Measurements from ENCODE around the gene GADD45GIP1.
A peak's percentile ranks its signal among the peaks of the same experiment; 100 is the strongest.

The GADD45GIP1 gene

DNA sequence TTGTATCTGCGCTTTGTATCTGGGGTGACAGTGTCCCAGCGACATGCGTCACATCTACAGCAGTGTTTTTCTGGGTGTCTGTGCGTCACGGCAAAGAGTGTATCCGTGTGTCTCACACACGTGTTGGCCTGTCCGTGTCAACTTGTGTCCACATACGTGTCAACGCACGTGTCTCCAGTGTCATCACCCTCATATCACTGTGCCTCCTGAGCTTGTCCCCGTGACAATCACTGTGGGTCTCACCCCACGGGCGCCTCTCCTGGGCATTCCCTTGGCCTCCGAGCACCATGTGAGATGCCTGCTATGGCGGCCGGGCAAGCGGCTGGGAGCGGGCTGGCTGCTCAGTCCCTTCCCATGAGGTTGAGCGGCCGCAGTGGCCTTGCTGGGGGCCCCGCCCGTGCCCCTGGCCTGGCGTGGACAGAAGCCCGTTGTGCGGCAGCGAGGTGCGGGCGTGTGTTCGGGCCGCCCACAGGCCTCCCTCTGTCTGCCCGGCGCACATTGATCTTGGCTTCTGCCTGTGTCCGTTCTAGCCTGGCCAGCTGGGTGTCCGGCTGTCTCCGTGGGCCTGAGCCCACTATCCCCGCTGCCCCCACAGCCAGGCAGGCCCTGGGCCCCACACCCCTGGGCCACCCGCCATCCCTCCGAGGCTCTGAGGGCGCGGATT lies 44.6 kb upstream of the GADD45GIP1 start:
- TF ChIP-seq, protein P1, sequence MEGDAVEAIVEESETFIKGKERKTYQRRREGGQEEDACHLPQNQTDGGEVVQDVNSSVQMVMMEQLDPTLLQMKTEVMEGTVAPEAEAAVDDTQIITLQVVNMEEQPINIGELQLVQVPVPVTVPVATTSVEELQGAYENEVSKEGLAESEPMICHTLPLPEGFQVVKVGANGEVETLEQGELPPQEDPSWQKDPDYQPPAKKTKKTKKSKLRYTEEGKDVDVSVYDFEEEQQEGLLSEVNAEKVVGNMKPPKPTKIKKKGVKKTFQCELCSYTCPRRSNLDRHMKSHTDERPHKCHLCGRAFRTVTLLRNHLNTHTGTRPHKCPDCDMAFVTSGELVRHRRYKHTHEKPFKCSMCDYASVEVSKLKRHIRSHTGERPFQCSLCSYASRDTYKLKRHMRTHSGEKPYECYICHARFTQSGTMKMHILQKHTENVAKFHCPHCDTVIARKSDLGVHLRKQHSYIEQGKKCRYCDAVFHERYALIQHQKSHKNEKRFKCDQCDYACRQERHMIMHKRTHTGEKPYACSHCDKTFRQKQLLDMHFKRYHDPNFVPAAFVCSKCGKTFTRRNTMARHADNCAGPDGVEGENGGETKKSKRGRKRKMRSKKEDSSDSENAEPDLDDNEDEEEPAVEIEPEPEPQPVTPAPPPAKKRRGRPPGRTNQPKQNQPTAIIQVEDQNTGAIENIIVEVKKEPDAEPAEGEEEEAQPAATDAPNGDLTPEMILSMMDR (conservative IDR thresholded peaks at IDR 0.05; ENCODE audit: low read depth, low read length) = no peak
- no peak overlapping the region for H3K4me3 ChIP-seq (ENCODE audit: low read length)
- DNase-seq (ENCODE audit: low read depth) = no peak

DNA sequence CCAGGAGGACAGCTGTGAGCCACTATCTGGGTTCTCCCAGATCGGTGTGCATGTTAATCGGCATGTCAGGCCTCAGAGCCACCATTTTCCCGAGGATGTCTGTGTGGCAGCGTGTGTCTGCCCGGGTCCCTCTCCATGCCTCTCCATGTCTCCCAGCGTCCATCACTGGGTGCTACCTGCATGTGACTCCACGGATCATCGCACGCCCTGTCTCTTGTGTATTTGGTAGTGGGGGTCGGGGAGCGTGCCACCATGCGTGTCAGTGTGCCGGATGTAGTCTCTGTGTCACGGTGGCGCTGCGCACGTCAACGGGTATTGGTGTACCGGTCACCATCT lies 44.1 kb upstream of the GADD45GIP1 start:
- TF ChIP-seq, protein P1 (conservative IDR thresholded peaks at IDR 0.05; ENCODE audit: low read depth, low read length) = no peak

DNA sequence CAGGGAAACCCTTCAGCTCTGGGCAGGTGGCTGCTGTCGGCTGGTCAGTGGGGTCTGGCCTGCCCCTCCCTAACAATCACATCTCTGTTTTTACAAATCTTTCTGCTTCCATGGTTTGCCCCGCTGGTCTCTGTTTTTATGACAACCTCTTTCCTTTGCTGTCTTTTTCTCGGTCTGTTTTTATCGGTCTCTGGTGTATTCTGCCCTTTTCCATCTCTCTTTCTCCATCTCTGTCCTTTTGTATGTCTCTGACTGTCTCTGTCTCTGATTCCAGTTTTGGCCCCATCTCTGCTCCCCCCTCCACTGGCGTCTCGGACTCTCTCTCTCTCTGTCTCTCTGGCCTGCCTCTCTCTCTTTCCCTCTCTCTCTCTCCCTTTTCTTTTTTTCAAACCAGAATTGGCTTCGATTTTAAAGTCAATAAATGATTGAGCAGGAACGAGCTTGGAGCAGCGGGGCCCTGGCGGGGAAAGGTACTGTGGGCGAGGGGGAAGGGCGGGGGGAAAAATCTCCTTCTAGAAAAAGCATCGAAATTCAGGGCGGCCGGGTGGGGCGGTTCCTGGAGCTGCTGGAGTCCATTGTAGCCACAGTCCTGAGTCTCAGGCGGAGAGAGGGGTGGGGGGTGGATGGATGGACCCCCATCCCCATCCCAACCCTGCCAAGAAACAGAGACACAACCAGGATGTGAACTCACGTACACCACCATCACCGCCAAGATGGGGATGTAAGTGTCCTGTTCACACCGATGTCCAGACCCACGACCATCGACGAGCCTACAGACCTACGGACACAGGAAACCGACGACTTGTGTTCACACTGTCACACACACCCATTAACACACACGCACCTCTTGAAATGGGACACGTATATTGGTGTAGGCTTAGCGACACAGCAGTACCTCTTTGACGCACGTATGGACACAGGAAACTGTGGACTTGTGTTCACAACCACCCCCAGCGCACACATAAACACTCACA lies 41.2 kb upstream of the GADD45GIP1 start:
- TF ChIP-seq, protein P1 (conservative IDR thresholded peaks at IDR 0.05; ENCODE audit: low read depth, low read length) = no peak
- DNase-seq (ENCODE audit: low read depth) = no peak
- H3K4me3 ChIP-seq (ENCODE audit: low read length) = no peak overlapping the region

More for the DNA sequence above, 44.1 kb upstream of the GADD45GIP1 start:
- no peak for DNase-seq (ENCODE audit: low read depth)
- no peak overlapping the region for H3K4me3 ChIP-seq (ENCODE audit: low read length)

DNA sequence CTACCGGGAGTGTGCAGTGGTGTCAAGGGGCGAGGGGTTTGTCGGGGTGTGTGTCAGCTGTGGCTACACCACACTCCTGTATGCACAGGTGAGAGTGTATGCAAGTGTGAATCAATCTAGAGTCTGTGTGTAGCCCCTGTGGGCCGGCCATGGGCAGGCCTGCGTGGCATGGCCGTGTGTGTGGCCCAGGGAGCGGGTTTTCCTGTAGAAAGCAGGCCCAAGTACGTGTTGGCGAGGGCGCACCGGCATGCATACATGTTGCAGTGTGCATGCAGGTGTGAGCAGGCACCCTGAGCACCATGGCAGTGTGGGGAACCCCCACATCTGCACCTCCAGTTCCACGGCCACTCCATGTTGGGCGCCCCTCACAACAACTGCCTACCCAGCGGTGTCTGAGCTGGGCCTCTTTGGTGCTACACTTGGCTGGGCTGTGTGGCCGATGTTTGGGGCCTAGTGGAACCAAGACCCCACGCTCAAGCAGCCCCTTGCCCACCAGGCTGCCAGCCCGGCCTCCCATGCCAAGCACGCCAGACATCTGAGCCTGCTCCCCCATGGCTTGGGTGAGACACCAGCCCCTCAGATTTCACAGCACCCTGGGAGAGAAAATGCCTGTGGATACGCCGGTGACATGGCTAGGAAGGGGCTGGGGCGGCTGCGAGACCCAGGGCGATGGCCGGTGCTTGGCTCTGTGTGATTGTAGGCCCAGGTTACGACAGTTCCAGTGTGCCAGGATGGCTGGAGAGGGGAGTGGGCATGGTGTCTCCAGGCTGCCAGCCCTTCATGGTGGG lies 40.4 kb upstream of the GADD45GIP1 start:
- TF ChIP-seq, protein P1 (conservative IDR thresholded peaks at IDR 0.05; ENCODE audit: low read depth, low read length) = no peak
- DNase-seq (ENCODE audit: low read depth) = no peak
- H3K4me3 ChIP-seq (ENCODE audit: low read length) = peak overlapping the region; percentile 71

DNA sequence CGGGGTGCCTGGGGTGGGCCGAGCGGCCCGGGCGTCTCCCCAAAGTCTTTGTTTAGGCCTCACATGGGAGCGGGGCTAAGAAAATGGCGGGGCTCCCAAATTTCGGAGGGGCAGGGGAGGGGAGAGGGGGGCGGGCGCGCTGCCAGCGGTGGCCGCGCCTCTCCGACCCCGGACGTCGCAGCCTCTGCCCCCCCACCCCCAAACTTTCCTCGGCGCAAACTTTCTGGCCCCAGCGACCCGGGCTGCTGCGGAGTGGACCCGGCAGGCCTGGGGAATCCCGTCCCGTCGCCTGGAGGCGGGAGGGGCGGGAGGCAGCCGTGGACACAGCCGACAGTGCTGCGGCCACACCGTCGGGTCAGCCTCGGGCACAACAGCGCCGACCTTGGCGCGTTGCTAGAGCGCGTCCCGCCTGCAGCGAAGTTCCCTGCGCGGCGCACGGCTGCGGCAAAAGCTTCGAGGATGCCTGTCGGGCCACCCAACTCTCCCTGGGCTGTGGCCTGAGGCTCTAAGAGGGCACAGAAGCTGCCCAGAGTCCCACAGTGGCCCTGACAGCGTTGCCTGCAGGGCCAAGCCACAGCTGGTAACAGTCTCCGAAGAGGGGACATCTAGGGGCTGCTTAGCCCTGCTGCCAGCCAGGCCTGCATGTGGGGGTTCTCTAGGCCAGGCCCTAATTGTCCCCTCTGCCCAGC lies 39.5 kb upstream of the GADD45GIP1 start:
- H3K4me3 ChIP-seq (ENCODE audit: low read length) = peak overlapping the region; percentile 71
- no peak for DNase-seq (ENCODE audit: low read depth)
- TF ChIP-seq, protein P1 (conservative IDR thresholded peaks at IDR 0.05; ENCODE audit: low read depth, low read length) = no peak

DNA sequence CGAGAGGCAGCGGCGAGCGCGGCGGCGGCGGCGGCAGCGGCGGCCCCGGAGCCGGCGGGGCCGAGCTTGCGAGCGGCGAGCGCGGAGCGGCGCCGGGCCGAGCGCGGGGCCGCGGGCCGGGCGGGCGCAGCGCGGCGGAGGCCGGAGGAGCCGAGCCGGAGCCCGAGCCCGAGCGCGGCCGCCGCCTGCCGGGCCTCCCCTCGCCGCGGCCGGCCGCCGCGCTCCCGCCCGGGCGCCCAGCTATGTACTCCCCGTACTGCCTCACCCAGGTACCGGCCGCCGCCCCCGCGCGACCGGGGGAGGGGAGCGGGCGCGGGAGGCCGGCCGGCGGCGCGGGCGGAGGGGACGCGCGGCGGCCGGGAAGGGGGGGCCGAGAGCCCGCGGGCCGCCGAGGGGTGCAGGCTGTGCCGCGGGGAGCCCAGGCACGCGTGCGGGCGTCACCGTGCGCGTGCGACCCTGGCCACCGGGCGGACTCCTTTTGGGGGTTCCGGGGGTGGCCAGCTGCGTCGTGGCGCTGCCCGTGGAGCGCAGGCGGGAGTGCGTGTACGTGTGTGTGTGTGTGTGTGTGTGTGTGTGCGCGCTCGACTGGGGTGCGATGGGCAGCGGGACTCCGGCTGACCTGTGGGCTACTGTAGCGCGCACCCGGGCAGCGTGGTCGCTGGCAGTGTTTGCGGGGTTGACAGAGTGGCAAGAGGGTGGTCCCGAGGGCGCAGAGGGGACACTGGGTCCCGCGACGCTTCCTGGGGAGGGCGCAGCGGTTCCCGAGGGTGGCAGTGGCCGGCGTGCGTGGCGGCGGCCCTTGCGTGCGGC lies 38.8 kb upstream of the GADD45GIP1 start:
- DNase-seq (ENCODE audit: low read depth) = no peak

More for the DNA sequence above, 38.8 kb upstream of the GADD45GIP1 start:
- TF ChIP-seq, protein P1 (conservative IDR thresholded peaks at IDR 0.05; ENCODE audit: low read depth, low read length) = no peak
- H3K4me3 ChIP-seq (ENCODE audit: low read length) = peak overlapping the region; percentile 71
